Endothelial cell of hepatic sinusoid (primary cell): ENCODE results near the gene NOP14.
"Not testable (repeated sequence)": the region's sequence is repeated elsewhere in the genome, so short reads cannot be mapped to it uniquely, and the experiment has no call there.

Experiments used
- in situ Hi-C: cut with HindIII; loops from 2 replicates; pipeline ENCODE4 v1.10.0; 2017; ENCODE audit warnings: low sequenced_read_pairs

The NOP14 gene

DNA sequence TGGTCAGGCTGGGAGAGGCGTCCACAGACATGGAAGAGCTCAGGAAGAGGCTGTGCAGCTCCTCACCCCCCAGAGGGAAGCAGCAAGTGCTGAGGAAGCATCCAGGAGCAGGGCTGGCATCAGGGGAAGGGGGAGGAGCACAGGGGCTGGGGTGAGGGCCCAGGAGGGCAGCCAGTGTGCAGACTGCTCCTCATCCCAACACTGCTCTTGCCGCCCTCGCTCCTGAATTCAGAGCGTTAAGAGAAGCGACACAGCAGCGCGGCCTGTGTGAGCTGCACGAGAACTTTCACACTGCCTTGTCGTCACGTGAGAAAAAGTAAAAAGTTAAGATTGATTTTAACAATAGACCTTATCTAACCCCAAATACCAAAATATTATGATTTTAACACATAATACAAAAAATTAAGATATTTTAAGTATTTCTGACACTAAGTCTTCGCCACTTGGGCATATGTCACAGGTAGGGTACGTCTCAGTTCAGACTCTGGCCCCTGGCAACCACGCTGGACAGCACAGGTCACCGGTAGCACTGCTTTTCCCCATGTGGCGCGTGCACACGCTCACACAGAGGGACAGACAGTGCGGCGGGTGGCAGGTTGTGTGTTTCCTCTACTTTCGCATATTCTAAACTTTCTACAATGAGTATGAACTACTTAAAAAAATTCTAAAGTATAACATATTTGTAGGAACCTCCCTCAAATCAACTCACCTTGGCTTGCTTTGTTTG, 19.7 kb downstream of the NOP14 start:
- in situ Hi-C loops = no loop called here

DNA sequence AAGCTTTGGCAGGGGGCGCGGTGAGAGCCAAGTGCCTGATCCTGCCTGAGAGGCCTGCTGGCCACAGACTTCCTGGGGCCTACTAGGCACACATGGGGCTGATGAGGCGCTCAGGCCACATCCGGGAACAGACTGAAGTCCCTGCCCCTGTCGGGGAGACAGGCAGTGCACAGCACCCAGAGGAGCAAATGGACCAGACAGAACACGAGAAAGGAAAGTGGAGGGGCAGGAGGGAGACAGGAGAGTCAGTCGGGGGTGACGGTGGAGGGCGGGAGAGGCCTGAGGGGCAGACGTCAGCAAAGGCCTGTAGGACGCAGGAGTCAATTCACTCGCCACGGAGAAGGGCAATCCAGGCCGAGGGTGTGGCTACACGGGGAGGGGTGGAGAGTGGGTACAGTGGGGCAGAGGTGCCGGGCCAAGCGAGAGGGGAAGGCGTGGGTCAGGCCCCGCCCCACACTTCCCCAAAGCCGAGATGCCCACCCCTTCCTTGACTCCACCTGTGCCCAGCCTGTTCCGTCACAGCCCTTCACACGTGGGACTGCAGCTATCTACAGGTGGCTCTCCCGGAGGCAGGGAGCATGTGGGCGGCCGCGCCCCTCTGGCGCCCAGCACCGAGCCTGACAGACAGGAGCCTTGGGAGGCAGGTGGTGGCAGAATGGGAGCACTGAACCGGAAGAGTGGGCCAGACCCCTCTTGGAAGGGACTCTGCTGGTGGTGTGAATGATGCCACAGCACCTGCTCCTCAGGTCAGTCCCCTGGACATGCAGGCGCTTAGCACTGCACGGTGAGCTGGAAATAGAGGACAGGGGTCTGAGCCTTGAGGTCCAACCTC, 20.5 kb downstream of the NOP14 start:
- in situ Hi-C loops = no loop called here

- in situ Hi-C loops = no loop called here
Observed at GRCh38 chr4:2942037-2942531, 21.1 kb downstream of the NOP14 start.

DNA sequence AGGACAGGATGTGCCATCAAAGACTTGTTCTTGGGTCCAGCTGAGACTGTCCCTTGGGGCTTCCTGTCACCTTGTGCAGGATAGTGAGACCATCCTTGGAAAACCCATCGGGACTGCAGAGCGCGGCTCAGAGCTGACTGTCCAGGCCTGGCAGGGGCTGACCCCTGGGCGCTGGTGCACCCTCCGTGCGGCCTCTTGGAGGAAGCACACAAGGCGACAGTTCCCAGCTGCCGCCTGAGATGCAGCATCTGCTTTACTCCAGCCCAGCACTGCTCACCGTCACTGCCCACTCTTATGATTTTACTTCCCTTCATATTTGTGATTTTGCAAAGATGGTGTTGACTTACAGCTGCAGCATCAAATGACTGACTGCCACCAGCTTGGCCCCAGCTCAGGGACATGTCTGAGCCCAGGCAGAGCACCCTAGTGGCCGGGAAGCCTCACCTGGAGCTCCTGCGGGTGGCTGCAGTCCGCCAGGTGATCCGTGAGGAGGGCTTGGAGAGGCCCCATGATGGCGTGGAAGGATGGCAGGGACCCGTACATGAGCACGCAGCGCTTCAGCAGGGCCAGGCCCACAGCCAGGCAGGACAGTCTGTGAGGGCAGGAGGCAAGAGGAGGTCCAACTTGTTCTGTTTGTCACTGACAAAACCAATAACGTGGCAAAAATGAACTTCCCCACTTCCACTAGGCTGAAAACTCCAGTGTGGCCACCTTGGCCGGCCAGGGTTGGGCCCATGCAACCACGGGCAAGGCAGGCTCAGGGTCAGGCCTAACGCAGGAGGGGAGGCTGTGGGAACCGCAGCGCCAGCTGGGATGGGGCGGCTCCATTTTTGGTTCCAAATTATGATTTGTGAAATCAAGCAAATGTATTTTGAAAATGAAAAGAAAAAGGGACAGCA, 21.8 kb downstream of the NOP14 start:
- in situ Hi-C loops = no loop called here

- in situ Hi-C loops = no loop called here
Observed at GRCh38 chr4:2940267-2941137, 22.7 kb downstream of the NOP14 start.

DNA sequence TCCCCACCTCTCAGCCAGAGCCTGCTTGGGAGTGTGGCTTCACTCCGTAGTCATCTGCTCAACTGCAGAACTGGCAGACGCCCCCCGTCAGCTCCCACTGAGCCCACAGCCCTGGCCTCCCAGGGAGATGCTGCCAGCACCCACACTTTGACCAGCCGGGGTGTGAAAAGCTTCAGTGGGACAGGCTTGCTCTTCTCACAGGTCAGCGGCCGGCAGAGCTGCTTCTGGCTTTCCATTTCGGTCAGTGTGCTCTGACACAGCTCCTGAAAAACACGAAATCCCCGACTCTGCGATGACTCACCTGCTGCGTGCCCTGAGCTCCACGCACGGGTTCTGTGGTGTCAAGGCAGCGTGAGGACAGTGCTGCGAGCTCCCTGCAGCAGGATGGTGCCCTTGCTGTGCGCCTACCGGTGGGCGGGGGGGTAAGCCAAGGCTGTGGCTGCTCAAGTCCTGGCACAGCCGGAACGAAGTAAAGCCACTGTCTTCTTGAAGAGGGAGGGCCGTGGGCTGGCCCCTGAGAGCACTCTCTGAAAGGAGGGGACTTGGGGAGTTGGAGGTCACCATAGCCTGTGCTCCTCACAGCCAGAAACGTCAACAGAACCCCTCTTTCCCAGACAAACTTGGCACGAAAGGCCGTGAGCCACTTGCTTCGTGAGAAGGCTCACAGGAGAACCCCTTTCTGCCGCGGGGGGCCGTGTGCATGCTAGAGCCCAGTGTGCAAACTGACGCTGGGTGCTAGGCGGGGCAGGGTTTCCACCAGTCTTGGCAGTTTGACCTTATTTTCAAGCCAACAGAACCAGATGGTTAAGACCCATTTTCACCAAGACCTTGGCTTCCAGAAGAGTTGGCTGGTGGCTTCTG, 23.6 kb downstream of the NOP14 start:
- in situ Hi-C loops = no loop called here

GRCh38 chr4:2938906-2939305, 24.3 kb downstream of the NOP14 start:
- in situ Hi-C loops = no loop called here

DNA sequence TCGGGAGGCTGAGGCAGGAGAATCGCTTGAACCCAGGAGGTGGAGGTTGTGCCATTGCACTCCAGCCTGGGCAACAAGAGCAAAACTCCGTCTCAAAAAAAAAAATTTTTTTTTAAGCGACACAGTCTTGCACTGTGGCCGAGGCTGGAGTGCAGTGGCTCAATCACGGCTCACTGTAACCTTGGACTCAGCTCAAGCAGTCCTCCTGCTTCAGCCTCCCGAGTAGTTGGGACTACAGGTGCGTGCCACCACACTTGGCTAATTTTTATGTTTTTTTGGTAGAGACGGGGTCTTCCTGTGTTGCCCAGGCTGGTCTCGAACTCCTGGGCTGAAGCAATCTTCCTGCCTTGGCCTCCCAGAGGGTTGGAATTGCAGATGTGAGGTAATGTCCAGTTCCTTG, 24.8 kb downstream of the NOP14 start:
- in situ Hi-C loops = not testable (repeated sequence)

DNA sequence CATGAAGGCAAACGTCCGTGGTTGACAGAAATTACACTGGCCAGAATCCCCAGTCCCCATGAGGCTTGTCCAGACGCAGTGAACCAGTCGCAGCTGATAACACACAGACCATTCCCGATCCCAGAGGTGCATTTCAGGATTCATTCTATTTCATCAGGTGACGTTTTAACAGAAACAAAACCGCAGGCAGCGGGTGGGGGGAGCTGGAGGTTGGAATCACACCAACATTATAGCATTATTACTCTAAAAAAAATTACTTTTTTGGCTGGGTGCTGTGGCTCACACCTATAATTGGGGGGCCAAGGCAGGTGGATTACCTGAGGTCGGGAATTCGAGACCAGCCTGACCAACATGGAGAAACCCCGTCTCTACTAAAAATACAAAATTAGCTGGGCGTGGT, 25.2 kb downstream of the NOP14 start:
- in situ Hi-C loops = no loop called here

DNA sequence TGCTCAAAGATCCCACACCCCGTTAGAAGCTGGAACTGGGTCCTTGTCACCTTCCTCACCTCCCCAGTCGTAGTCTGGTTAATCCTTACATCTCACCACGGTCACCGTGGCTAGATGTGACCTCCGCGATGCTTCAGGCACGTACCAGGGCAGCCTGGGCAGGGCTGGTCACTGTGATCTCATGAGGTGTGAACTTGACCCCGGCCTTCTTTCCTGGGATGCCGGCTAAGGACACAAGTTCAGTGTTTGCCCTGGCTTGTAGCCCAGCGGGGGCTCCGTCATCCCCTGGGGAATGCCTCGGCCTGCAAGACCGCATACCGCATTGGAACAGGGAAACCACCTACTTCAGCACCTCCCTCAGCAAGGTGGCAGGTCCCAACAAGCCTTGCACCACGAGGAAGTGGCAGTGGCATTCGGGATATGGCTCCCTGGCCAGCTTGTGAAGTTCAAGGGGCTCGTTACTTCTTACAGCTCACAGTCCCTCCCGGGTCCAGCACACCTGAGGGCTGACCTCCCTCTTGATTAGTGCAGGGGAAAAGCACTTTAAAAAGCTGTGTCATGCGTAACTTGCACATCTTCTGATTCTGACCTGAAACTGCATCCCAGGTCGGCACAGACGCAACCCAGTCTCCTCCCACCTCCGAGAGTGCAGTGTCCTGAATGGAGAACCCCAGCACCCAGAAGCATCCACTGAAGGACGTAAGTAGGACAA, 25.9 kb downstream of the NOP14 start:
- in situ Hi-C loops = no loop called here

GRCh38 chr4:2936773-2937145, 26.4 kb downstream of the NOP14 start:
- in situ Hi-C loops = no loop called here

DNA sequence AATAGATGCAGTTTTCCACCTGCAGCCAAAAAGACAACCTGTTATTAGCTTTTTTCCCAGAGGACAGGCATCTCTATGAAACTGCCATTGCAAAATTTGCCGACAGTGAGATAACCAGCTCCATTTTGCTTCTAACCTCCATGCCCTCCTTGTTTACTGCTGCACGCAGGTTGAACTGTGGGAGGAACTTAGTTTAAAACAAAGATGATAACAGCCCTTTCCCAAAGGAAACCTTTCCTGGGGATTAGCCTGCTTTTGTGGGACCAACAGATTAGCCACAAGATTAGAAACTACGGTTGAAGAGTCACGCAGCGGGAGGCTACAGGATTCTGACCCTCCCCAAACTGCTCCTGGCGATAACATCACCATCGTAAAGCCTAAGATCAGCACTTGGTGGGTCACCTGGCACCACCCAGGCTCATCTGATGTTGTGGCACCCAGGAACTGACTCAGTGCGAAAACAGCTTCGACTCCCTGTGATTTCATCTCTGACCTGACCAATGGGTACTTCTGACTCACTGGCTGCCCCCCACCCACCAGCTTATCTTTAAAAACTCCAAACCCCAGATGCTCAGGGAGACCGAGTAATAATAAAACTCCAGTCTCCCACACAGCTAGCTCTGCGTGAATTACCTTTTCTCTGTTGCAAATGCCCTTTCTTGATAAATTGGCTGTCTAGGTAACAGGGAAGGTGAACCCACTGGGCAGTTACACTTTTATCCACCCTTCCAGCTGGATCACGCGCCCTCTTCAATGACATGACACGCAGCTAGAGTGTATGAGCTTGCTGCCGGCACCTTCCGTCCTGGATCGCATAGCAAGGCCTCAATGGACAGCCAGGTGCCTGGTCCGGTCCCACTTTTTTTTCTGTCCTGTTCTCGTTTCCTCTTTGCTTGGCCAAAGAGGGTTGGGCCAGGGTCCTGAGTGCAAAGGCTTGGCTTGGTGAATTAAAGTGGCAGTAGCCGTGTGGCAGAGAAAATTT, 27.2 kb downstream of the NOP14 start:
- in situ Hi-C loops = no loop called here

GRCh38 chr4:2934813-2935761, 28.1 kb downstream of the NOP14 start:
- in situ Hi-C loops = no loop called here

DNA sequence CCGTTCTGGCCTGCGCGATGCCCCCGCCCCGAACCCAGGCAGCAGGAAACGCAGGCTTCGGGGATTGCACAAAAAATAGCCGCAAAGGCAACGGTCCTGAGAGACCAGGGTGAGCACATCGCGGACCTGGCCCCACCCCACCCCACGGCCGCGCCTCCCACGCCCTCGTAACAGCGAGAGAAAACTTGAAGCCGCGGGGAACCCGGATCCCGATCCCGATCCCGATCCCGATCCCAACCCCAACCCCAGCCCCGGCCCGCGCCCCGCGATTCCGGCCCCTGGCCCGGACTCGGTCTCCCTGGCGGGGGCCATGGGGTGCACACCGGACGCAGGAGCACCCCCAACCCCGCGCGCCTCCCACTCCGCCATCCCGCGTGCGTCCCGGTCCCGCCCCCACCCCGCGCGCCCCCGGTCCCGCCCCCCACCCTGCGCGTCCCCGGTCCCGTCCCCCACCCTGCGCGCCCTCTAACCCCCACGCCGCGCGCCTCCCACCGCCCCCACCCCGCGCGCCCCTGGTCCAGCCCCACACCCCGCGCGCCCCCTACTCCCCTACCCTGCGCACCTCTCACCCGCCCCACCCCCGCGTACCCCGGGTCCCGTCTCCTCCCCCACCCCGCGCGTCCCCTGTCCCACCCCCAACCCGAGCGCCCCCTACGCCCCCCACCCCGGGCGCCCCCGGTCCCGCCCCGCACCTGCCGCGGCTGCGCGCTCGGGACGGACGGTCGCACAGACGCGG, 29.0 kb downstream of the NOP14 start:
- in situ Hi-C loops = no loop called here

DNA sequence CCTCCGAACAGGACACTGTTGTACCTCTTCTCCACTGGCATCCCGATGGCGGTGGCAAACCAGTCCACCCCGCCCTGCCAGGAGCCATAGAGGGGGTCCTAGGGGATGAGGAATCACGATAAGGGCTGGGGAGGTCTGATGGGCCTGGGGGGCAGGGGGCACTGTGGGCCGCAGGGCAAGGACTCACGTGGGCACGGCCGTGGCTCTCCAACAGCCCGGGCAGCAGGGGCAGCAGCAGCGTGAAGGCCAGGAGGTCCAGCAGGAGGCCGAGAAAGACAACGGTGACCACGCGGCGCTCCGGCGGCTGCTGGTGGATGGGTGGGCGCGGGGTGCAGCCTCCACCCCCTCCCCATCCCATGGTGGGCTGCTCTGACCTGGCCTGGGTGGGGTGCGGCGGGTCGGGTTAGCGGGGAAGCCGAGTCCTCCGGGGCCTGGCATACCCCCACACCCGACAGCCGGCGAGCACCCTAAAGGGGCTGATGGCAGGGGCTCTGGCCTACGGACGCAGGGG, 29.6 kb downstream of the NOP14 start:
- in situ Hi-C loops = no loop called here
